Prostate gland (tissue), 2 donors: Measurements from ENCODE around the gene LDB3. TPM values are rescaled to one million over a fixed set of nuclear protein-coding genes. Genes with fewer than 3 reads are reported as not detected.
A peak's percentile ranks its signal among the peaks of the same experiment; 100 is the strongest.

Experiments
- DNase-seq: peaks from one replicate; pipeline ENCODE4 v3.0.0-alpha.2; 2019; ENCODE audit warnings: low spot score
- H3K27ac ChIP-seq, 2 donors: fragments of 200-600 bp; sonication (generic); 2 replicates each; pipeline ENCODE4 v1.5.1; 2017 to 2019
- H3K27me3 ChIP-seq: fragments of 200-600 bp; sonication (generic); replicated peaks from 2 replicates; pipeline ENCODE4 v1.5.1; 2019; ENCODE audit not compliant: insufficient read depth
- H3K36me3 ChIP-seq, 2 donors: fragments of 200-600 bp; sonication (generic); 1 replicate in 1 of 2; 2 replicates in 1 of 2; pipeline versions ENCODE4 v1.5.1 to v1.8.1; 2017 to 2019
- H3K4me1 ChIP-seq: fragments of 200-600 bp; sonication (generic); replicated peaks from 2 replicates; pipeline ENCODE4 v1.5.1; 2019
- H3K4me3 ChIP-seq, 2 donors: fragments of 200-600 bp; sonication (generic); 2 replicates each; pipeline ENCODE4 v1.5.1; 2017 to 2019
- H3K9me3 ChIP-seq: fragments of 200-600 bp; sonication (generic); 2 replicates; pipeline ENCODE4 v1.5.1; 2017
- POLR2A ChIP-seq: fragments of 450-650 bp; IDR thresholded peaks from one replicate; pipeline ENCODE4 v1.6.1; 2016; ENCODE audit warnings: antibody characterized with exemption, mild to moderate bottlenecking
- POLR2AphosphoS5 ChIP-seq: sonication (generic); formaldehyde crosslinking; IDR thresholded peaks from one replicate; pipeline ENCODE4 v1.6.1; 2017; ENCODE audit warnings: antibody characterized with exemption
- WGBS: methylation state at CpG from one replicate; pipeline ENCODE4 v1.1.5; 2018; 5-methylcytosine and 5-hydroxymethylcytosine counted together
- intact Hi-C: fragments of 100-400 bp; cut with DNase I; formaldehyde crosslinking; loops from one replicate; pipeline ENCODE4 v1.14.2; 2022
- total RNA-seq, 2 donors: library from RNA; depleted of rRNA; stranded (reverse); fragments of >200 nt; gene quantifications; one replicate each; pipeline ENCODE4 v1.1.0, GENCODE V29; 2016
- TF ChIP-seq, protein P1 (sequence below), 4 experiments: fragments of 200-600 bp in 2 of 4; fragments of 450-650 bp in 2 of 4; sonication (generic) in 2 of 4; IDR thresholded peaks; 1 replicate in 3 of 4; 2 replicates in 1 of 4; pipeline ENCODE4 v1.5.1; 2016 to 2019; ENCODE audit warnings: antibody characterized with exemption in 4 of 4, mild to moderate bottlenecking in 2 of 4, moderate library complexity in 2 of 4

Gene LDB3
- total RNA-seq, 2 donors from 2014 or later = 10.8 to 13.0 TPM

- TF ChIP-seq POLR2AphosphoS5 (peak; percentile 23), POLR2A (no peak)
- TF ChIP-seq, protein P1, sequence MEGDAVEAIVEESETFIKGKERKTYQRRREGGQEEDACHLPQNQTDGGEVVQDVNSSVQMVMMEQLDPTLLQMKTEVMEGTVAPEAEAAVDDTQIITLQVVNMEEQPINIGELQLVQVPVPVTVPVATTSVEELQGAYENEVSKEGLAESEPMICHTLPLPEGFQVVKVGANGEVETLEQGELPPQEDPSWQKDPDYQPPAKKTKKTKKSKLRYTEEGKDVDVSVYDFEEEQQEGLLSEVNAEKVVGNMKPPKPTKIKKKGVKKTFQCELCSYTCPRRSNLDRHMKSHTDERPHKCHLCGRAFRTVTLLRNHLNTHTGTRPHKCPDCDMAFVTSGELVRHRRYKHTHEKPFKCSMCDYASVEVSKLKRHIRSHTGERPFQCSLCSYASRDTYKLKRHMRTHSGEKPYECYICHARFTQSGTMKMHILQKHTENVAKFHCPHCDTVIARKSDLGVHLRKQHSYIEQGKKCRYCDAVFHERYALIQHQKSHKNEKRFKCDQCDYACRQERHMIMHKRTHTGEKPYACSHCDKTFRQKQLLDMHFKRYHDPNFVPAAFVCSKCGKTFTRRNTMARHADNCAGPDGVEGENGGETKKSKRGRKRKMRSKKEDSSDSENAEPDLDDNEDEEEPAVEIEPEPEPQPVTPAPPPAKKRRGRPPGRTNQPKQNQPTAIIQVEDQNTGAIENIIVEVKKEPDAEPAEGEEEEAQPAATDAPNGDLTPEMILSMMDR (IDR thresholded peaks at IDR 0.05) = peak; percentile 27 to 66 (median 52)
- WGBS = 15% methylated on average over 10 of the region's 10 CpGs
- Histone ChIP-seq H3K9me3 (no peaks in the 10 kb centered on the region), H3K36me3 (no peaks in the 10 kb centered on the region), H3K4me3 (no peak overlapping the region), H3K27ac (no peak overlapping the region), H3K27me3 (no peaks in the 10 kb centered on the region), H3K4me1 (no peaks in the 10 kb centered on the region)
- peak; percentile 25 for DNase-seq
- intact Hi-C loops = no loop called here
Observed at GRCh38 chr10:86693721-86694369, 25.5 kb downstream of the LDB3 start.

- DNase-seq = no peak
- no peaks in the 10 kb centered on the region for H3K9me3 ChIP-seq
- no peaks in the 10 kb centered on the region for H3K4me1 ChIP-seq
- H3K4me3 ChIP-seq = no peak overlapping the region
- TF ChIP-seq POLR2AphosphoS5 = no peak
- TF ChIP-seq, protein P1 (IDR thresholded peaks at IDR 0.05) = no peak
- no peak for TF ChIP-seq POLR2A
- no peaks in the 10 kb centered on the region for H3K36me3 ChIP-seq
- intact Hi-C loops = no loop called here
- WGBS = 82% methylated on average over 9 of the region's 9 CpGs
- no peak overlapping the region for H3K27ac ChIP-seq
- no peaks in the 10 kb centered on the region for H3K27me3 ChIP-seq
Observed at GRCh38 chr10:86698207-86698940, 30.1 kb downstream of the LDB3 start.

DNA sequence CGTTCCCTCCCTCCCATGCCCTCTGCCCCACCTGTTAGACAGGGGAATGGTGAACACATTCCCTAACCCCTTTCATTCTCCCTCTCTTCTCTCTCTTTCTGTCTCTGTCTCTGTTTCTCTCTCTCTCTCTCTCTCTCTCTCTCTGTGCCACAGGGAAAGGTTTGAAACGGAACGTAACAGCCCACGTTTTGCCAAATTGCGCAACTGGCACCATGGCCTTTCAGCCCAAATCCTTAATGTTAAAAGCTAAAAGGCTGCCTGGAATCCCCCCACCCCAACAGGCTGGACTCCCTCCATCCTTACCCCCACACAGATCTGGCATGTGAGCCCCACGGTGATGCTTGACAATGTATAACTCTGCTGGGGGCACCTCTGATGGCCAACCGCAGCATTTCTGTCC lies 30.8 kb downstream of the LDB3 start:
- DNase-seq = no peak
- TF ChIP-seq POLR2AphosphoS5 = no peak
- TF ChIP-seq, protein P1 (IDR thresholded peaks at IDR 0.05) = no peak
- Histone ChIP-seq H3K36me3 (no peaks in the 10 kb centered on the region), H3K27me3 (no peaks in the 10 kb centered on the region), H3K4me3 (no peak overlapping the region), H3K9me3 (no peaks in the 10 kb centered on the region), H3K27ac (no peak overlapping the region), H3K4me1 (no peaks in the 10 kb centered on the region)
- 87% methylated on average over 7 of the region's 7 CpGs for WGBS
- intact Hi-C loops = no loop called here

- intact Hi-C loops = no loop called here
- 83% methylated on average over 8 of the region's 8 CpGs for WGBS
- Histone ChIP-seq H3K36me3 (no peaks in the 10 kb centered on the region), H3K4me1 (no peaks in the 10 kb centered on the region), H3K4me3 (no peak overlapping the region), H3K27me3 (no peaks in the 10 kb centered on the region), H3K27ac (no peak overlapping the region), H3K9me3 (no peaks in the 10 kb centered on the region)
- DNase-seq = no peak
- TF ChIP-seq POLR2AphosphoS5 (no peak), POLR2A (no peak)
- TF ChIP-seq, protein P1 (IDR thresholded peaks at IDR 0.05) = no peak
Observed at GRCh38 chr10:86699541-86699940, 31.2 kb downstream of the LDB3 start.
